ENCODE results near the gene SERINC2. TPM values are rescaled to one million over a fixed set of nuclear protein-coding genes. Genes with fewer than 3 reads are reported as not detected.
A peak's percentile ranks its signal among the peaks of the same experiment; 100 is the strongest.

The SERINC2 gene
- total RNA-seq, 1 donor from 2014 or later = 9.6 TPM

GRCh38 chr1:31407029-31407626 lies 5.9 kb upstream of the SERINC2 start:
- Histone ChIP-seq H3K79me2 (ENCODE audit: low read depth) (no peaks in the 10 kb centered on the region), H3K27me3 (peaks cover 9% of the 10 kb centered on the region), H3K4me3 (no peak overlapping the region), H3K36me3 (no peaks in the 10 kb centered on the region), H3K9me3 (ENCODE audit: low read depth) (no peaks in the 10 kb centered on the region), H4K20me1 (ENCODE audit: low read depth) (peaks cover 1% of the 10 kb centered on the region), H3F3A (ENCODE audit: low read depth) (peaks cover under 1% of the 10 kb centered on the region), H3K4me2 (no peak overlapping the region), H2AFZ (replicated peaks) (no peak overlapping the region), H3K9ac (peak overlapping the region; percentile 14), H3K4me1 (no peaks in the 10 kb centered on the region), H3K27ac (no peak overlapping the region)
- Mint-ChIP-seq H3K9me3 (no peaks in the 10 kb centered on the region), H3K36me3 (peaks cover 3% of the 10 kb centered on the region), H3K27me3 (ENCODE audit: insufficient read depth, low read depth) (peaks cover 19% of the 10 kb centered on the region), H3K27ac (peak overlapping the region; percentile 83), H3K4me3 (peak overlapping the region; percentile 64), H3K4me1 (peaks cover 10% of the 10 kb centered on the region)
- TF ChIP-seq EZH2 (IDR thresholded peaks at IDR 0.05) = no peak
- TF ChIP-seq EZH2phosphoT487 (IDR thresholded peaks at IDR 0.05) = no peak
- TF ChIP-seq CTCF (IDR thresholded peaks at IDR 0.05) = no peak
- no peak for DNase-seq (ENCODE audit: low spot score)

- no peak overlapping the region for H3K4me3 Mint-ChIP-seq
- Histone ChIP-seq H3F3A (ENCODE audit: low read depth) (peaks cover 8% of the 10 kb centered on the region), H3K36me3 (no peaks in the 10 kb centered on the region), H3K27me3 (peaks cover 17% of the 10 kb centered on the region), H4K20me1 (ENCODE audit: low read depth) (peaks cover 8% of the 10 kb centered on the region), H2AFZ (replicated peaks) (no peak overlapping the region), H3K4me3 (no peak overlapping the region), H3K4me2 (no peak overlapping the region), H3K9ac (no peak overlapping the region), H3K27ac (no peak overlapping the region), H3K4me1 (peaks cover 5% of the 10 kb centered on the region), H3K9me3 (ENCODE audit: low read depth) (no peaks in the 10 kb centered on the region), H3K79me2 (ENCODE audit: low read depth) (no peaks in the 10 kb centered on the region)
- H3K4me1 Mint-ChIP-seq = peaks cover 15% of the 10 kb centered on the region
- H3K9me3 Mint-ChIP-seq = no peaks in the 10 kb centered on the region
- no peak overlapping the region for H3K27ac Mint-ChIP-seq
- peaks cover 3% of the 10 kb centered on the region for H3K36me3 Mint-ChIP-seq
- TF ChIP-seq EZH2 (IDR thresholded peaks at IDR 0.05) (no peak), CTCF (IDR thresholded peaks at IDR 0.05) (no peak), EZH2phosphoT487 (IDR thresholded peaks at IDR 0.05) (no peak)
- H3K27me3 Mint-ChIP-seq (ENCODE audit: insufficient read depth, low read depth) = peaks cover 22% of the 10 kb centered on the region
- DNase-seq (ENCODE audit: low spot score) = no peak
These were observed 4.2 kb upstream of the SERINC2 start for GRCh38 chr1:31408788-31409318.

- Histone ChIP-seq H4K20me1 (ENCODE audit: low read depth) (peaks cover 8% of the 10 kb centered on the region), H3K9ac (no peak overlapping the region), H3K36me3 (no peaks in the 10 kb centered on the region), H3K4me2 (no peak overlapping the region), H3K4me3 (no peak overlapping the region), H3K27ac (no peak overlapping the region), H3K9me3 (ENCODE audit: low read depth) (no peaks in the 10 kb centered on the region), H3K79me2 (ENCODE audit: low read depth) (peaks cover 8% of the 10 kb centered on the region), H3K4me1 (peaks cover 14% of the 10 kb centered on the region), H3K27me3 (peaks cover 17% of the 10 kb centered on the region), H2AFZ (replicated peaks) (no peak overlapping the region), H3F3A (ENCODE audit: low read depth) (peaks cover 16% of the 10 kb centered on the region)
- DNase-seq (ENCODE audit: low spot score) = no peak
- H3K4me1 Mint-ChIP-seq = peaks cover 26% of the 10 kb centered on the region
- H3K27ac Mint-ChIP-seq = no peak overlapping the region
- peaks cover 3% of the 10 kb centered on the region for H3K36me3 Mint-ChIP-seq
- no peaks in the 10 kb centered on the region for H3K9me3 Mint-ChIP-seq
- H3K4me3 Mint-ChIP-seq = peak overlapping the region; percentile 16
- peaks cover 26% of the 10 kb centered on the region for H3K27me3 Mint-ChIP-seq (ENCODE audit: insufficient read depth, low read depth)
- TF ChIP-seq CTCF (IDR thresholded peaks at IDR 0.05) (no peak), EZH2 (IDR thresholded peaks at IDR 0.05) (no peak), EZH2phosphoT487 (IDR thresholded peaks at IDR 0.05) (no peak)
These were observed 2.8 kb upstream of the SERINC2 start for GRCh38 chr1:31409946-31410858.
